HG02981 (cell line): Measurements from ENCODE around the gene MAGI1.

ENCODE experiments used
- ATAC-seq: cut with Tn5 transposase; IDR thresholded peaks from one replicate; pipeline ENCODE4 v1.9.1; 2021; ENCODE audit warnings: mild to moderate bottlenecking, moderate library complexity; ENCODE audit not compliant: unreplicated experiment

The MAGI1 gene

DNA sequence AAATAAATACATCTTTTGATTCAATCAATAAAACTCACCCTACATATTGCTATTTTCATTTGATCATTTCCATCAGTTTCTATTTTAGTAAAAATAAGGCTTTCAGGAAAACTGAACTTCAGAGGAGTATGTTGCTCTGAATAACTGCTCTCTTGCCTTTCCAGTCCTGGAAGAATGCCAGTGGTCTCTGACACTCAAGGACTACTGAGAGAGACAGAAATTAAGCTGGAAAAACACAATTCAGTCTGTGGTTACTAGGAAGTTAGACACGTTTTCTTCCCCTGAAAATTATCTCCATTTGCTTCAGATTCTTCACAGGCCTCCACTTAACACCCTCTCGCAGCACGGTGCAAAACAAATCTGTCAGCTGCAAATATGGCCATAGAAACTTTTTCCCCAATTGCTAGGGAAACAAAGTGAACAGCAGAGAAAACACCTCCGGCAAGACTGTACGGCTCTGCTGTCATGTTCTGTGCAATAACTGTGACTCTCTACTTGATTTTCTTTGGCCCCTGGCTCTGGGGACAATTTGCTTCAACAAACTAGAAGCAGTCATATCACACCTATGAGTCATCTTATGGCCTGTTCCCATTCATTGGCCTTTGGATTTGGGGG, 353.0 kb downstream of the MAGI1 start:
- ATAC-seq: no peak

DNA sequence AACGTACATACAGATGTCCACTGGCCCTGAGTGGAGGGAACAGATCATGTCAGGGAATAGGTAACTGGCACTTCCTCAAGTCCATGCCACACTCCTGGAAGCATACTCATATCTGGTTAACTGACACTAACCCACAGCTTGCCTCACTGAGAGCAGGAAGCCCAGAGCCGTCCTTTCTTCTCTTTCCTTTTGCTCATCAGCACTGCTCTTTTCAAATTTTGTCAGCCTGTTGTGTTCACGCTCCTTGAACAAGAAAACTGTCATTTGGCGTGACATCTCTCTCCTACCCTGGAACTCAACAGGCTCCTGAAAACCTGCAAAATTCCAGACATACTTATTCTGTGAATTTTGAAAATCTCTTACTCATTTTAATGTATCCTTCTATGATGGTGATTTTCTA, 360.2 kb downstream of the MAGI1 start:
- no peak for ATAC-seq

DNA sequence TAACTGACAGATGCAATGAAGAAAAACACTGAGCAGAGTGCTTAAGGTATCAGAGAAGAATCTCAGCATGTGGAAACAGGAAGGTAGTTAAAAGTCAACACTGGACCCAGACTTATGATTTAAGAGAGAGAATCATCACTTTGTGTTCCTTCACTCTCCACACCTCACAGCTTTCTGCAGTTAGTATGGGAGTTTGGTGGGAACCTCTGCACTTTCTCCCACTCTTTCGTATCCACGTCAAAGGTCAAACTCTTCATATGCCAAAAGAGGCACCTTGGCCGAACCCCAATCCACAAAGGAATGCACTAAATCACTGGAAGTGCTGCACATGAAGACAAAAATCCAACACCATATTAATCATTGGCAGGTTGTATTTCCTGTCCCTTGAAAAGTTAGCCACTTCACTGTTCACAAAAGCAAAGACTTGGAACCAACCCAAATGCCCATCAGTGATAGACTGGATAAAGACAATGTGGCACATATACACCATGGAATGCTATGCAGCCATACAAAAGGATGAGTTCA, 361.2 kb downstream of the MAGI1 start:
- ATAC-seq: no peak

DNA sequence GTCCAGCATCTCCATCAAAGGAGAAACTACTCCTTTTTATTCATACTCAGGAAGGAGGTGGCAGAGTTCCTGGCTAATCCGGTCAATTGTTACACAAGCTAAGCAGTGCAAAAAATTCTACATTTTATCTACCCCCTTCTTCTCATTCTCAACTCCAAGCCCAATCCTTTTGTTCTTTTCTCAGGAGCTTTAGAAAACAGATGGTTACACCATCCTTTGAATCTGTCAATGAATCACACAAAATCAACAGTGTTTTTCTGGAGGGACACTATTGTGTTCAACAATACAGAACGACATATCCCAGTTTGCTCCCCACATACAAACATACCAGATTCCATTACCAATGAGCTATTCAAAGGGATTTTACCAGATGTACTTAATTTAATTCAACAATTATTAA, 362.1 kb downstream of the MAGI1 start:
- ATAC-seq: no peak

DNA sequence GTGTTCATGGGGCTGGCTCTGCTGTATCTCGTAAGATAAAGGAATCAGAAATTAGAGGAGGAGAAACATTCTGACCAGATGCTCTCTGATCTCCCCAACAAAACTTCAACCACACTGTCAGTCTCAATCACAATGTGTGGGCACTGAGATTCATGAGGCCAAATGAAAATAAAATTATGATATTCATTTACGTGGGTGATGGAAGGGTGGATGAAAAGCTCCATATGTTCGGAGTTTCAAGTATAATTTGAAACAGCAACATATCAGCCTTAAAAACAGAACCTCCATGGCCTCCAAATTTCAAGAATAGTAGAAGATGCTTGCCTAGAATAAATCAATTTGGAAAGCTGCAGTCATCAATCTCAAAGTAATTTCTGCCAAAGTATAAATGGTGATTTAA, 363.7 kb downstream of the MAGI1 start:
- ATAC-seq: no peak

DNA sequence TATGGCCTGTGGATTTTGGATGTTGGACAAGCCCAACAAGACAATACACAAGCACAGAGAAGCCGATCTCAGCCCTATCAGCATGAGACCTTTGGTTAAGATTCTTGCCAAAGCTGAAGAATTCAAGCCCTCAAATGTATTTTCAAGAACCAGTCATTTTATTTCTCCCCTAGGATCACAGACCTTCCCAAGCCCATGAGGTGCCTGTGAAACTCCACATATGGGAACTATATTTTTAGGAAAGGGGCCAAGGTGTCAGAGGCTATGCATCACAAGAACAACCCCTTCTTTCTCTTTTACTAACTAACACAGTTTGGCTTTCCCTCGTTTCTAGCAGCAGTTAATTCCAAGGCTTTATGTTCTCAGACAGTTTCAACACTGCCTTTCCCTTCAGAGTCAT, 364.5 kb downstream of the MAGI1 start:
- ATAC-seq: no peak

DNA sequence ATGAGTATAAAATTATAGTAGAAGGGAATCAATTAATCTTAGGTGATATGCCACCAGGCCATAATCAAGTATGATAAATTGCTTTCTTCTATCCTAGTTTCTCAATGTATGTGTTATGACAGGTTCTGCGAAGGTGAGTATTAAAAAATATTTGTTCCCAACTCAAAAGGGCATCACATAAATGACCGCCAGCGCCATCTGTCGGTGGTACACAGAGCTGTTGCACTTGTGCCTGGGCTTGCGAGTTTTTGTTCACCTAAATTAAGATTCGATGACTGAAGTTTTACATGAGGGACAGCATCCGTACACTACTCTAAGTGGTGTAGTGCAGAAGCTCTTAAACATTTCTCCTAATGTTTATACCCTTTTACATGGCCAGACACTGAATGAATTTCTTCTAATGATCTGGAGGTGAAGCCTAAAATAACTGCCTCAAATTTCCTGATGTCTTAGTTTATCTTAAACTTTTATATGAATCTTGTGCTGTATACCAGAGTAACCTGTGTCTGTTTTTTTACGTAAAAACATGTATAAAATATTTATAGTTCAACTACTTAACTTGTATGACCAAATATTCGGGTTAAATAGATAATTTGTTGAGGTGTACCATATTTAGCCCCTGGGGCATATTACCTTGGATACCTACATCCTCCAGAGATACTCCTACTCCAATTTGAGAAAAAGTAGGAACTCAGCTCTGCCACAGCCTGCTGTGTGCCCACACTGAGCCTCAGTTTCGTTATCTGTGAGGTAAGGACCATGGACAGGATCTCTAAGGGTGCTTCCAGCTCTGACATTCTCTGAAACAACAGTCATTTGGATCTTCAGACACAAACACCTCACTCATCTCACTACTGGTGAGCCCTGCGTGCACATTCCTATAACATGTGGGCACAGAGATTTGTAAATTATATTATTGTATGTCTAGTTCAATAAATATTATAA, 365.6 kb downstream of the MAGI1 start:
- no peak for ATAC-seq

DNA sequence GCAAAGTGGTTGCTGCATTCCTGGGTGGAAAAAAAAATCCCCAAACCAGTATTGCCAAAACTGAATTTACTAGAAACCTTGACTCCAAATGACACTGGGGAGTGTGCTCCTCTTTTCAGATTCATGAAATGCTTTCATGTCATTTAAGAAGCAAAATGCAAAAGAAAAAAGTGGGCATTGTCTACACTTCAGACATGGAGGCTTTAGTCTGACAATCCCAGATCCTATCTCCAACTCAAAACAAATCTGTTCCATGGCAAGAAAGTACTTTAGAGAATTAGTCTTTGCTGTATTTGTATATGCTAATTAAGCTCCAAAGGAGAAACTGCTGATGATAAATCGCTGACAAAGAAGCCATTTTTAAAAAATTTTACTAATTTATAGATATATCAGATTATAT, 366.7 kb downstream of the MAGI1 start:
- ATAC-seq: no peak

DNA sequence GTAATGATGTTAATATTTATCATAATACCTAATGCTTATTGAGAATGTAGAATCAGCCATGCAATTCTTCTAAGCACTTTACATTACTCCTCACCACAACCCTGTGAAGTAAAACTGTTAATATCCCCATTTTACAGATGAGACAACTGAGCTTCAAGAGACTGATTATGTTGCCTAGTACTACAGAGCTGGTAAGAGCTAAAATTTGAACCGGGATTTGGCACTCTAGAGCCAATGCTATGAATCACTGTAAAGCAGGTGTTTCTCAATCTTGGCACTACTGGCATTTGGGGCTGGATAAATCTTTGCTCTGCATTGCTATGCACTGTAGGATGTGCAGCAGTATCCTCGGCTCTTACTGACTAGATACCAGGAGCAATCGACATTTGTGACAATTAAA, 367.7 kb downstream of the MAGI1 start:
- no peak for ATAC-seq

DNA sequence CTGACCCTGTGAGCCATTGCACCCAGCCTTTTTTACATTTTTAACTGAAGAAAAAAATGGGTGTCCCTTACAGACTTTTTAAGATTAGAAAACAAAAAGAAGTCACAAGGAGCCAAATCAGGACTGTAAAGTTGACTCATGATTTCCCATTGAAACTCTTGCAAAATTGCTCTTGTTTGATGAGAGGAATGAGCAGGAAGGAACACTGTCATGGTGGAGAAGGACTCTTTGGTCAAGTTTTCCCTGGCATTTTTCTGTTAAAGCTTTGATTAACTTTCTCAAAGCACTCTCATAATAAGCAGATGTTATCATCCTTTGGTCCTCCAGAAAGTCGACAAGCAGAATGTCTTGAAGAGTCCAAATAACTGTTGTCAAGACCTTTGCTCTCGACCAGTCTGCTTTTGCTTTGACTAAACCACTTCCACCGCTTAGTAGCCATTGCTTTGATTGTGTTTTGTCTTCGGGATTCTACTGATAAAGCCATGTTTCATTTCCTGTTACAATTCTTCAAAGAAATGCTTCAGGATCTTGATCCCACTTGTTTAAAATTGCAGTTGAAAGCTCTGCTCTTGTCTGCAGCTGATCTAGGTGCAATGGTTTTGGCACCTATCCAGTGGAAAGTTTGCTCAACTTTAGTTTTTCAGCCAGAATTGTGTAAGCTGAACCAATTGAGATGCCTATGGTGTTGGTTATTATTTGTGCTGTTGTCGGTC, 369.4 kb downstream of the MAGI1 start:
- ATAC-seq: no peak

DNA sequence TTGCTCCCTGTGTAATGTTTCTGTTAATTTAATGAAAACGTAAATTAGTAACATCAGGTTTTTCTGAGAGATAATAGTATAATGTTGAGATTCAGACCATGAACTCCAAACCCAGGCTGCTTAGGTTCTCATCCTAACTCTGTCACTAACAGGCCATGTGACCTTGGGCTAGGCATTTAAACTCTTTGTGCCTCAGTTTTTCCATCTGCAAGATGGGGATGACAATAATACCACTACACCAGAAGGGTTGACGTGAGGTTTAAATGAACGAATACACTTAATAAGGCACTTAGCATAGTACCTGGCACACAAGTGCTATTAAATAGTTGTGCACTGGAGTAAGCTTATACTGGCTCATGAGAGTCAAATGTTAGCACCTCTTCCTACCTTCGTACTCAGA, 370.8 kb downstream of the MAGI1 start:
- ATAC-seq: no peak

DNA sequence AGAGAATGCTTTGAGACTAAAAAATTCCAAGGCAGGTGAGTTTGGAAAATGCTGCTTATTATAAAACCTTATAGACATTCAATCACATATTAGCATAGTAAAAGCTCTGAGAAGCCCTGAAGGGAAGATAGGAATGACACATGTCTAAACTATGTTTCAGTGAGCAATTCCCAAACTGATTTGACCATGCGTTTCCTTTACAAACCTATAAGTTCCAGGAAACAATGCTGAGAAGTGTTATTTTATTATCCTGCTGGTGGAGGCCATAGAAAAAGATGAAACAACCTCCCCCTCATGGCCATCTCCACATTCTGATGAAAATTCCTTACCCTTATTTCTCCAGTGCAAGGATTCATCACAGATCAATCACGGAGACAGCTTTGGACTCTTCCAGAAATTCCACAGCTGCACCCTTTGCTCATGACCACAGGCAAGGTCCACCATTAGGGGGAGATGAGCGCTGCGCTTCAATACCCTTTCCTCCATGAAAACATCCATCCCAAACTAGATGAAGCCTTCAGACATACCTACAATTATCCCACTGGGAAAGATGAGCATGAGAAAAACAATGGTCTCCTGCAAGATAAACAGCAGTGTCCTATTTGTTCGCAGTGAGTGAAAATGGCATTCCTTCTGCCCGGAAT, 372.1 kb downstream of the MAGI1 start:
- no peak for ATAC-seq

DNA sequence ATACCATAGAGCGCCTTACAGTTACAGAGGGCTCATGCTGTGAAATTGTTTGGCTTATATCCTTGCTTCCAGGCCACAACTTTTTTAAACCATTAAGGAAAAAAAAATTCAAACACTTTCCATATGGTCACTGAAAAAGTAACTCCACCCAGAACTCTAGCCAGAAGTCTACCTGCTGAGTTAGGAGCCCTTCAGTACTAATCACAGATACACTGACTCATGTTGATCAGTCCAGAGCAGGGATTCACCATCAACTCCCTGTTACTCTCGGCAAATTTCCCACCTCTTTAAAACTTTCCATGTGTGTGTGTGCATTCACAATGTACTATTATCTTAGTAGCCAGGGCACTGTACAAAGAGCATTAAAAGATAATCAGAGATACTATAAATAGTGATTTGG, 372.8 kb downstream of the MAGI1 start:
- no peak for ATAC-seq

DNA sequence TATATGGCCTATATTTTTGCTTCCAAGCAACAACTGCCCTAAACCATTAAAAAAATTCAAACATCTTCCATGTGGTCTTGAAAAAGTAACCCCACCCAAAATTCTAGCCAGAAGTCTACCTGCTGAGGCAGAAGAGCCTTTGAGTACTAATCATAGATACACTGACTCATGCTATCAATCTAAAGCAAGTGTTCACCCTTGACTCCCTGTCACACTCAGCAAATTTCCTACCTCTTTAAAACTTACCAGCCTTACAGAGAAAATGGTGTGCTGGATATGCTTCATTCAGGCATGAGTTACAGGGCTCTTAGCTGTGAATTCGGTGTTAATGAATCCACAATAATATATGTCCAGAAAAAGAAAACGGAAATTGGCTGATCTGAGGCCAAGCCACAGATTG, 373.8 kb downstream of the MAGI1 start:
- ATAC-seq: no peak

DNA sequence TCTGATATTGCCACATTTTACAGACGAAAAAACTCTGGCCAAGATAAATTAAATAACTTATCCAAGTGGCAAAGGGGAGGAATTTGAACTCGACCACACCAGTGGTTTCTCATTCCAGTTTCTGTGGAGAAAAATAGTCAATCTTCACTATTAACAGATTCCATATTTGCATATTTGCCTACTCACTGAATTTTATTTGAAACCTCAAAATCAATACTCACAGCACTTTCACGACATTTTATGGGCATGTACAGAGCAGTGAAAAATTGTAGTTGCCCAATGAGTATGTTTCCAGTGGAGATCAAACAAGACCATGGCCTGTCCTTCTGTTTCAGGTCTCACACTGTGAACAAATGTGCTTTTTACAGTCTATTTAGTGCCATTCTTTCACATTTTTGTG, 374.3 kb downstream of the MAGI1 start:
- ATAC-seq: no peak

DNA sequence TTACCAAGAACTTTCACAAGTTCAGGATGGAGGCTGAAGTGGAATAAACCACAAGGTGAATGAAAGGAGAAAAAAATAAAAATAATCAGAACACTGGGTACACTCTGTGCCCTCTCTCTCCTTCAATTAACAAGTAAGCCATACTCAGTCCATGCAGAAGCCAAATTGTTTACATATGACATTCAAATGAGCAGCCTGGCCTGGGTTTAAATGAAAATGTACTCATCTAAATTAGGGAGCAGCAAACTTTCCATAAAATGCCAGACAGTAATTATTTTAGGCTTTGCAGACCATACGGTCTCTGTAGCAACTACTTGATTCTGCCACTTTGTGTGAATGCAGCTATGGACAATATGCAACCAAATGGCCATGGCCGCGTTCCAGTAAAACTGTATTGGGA, 376.6 kb downstream of the MAGI1 start:
- ATAC-seq: no peak

DNA sequence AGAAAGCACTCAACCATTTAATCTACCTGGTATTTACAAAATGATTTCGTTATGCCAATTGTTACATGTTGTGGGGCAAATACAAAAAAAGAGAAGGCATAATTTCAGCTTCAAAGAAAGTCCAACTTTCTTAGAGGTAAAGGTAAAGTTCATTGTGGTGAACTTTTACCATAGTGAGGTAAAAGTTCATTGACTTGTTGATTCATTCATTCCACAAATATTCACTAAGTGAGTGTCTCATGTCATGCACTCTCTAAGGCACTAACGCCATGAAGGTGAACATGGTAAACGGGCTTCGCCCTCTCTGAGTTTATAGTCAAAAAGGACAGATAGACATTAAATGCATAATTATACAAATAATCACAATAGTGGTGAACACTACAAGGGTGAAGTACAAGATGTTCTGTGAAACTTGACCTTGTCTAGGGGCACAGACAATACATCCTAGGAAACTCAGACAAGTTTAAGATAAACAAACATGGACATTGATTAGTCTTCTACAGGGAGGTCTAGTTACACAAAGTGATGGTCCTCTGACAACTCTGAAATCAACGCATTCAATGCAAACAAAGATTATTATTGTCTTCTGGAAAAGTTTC, 378.6 kb downstream of the MAGI1 start:
- no peak for ATAC-seq

DNA sequence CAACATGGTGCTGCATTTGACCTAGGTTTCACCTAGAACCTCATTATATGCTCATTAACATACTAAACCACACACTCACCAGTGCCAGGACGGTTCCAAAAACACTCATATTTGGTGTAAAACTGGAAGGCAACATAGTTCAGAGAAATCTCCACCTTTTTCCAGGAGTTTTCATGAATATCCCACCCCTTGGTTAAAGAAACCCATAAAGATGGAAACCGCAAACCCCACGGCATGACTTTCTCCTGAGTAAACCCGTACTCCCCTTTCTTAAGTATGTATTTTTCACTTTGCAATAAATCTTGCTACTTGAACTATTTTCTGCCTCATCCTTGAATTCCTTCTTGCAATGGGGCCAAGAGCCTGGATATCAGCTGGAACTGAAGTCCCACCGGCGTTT, 379.3 kb downstream of the MAGI1 start:
- ATAC-seq: no peak

DNA sequence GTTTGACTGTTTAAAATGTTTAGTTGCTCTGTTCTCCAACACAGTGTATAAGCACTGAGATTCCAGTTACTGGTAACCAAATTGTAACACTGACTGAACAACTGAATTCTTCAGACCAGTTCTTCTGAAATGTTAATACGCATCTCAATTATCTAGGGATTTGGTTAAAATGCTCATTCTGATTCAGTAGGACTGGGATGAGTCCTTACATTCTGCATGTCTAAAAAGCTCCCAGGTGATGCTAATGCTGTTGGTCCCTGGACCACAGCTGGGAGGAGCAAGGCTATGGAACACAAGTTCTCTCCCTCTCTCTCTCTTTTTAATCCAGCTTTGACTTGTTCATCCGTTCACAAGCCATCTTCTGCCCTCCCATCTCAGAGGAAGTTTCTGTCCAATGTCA, 380.3 kb downstream of the MAGI1 start:
- no peak for ATAC-seq

DNA sequence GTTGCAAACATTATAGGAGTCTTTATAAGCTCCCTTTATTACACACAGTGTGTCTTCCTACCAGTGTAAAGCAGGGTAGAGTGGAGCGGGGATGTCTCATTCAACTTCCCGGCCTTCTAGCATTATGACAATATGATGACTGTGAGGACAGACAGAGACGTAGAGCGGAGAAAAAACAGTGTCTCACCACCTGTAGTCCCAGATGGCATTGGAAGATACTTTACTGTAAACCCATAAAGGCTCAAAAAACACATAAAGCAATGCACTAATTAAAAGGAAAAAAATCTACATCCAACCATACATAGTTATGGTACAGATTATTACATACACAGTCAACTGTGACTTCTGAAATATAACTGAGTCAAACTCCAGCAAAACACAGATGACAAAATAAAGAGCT, 383.7 kb downstream of the MAGI1 start:
- ATAC-seq: no peak

DNA sequence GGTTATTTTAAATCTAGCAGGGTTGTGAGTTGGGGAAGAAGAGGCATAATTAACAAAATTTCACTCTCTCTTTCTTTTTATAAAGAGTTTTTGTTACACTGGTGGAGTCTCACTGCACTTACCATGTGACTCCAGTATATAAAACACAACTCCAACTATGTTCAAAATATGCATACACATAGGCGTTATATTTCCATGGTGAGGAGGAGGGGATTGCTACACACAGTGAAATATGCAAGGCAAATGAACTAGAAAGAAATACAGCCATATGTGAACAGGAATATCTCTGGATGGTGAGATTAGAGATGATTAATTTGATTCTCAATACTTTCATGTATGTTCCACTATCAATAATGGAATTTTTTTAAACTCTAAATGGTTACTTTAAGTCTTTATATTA, 385.0 kb downstream of the MAGI1 start:
- no peak for ATAC-seq
